Stimulated activated CD8-positive, alpha-beta memory T cell treated with anti-CD3 and anti-CD28 coated beads, Interleukin-2, amount 100 ng/mL, for 48 hours (primary cell): ENCODE measurements around the gene GPR158.
"Not testable (repeated sequence)": the region's sequence is repeated elsewhere in the genome, so short reads cannot be mapped to it uniquely, and the experiment has no call there.

Experiments
- DNase-seq, 2 donors: peaks; one replicate each; pipeline ENCODE4 v3.0.0-alpha.2; 2020; ENCODE audit warnings: low read depth in 2 of 2

Gene GPR158

GRCh38 chr10:25296324-25296723, 121.5 kb downstream of the GPR158 start:
- DNase-seq, result no peak

GRCh38 chr10:25297466-25297865, 122.7 kb downstream of the GPR158 start:
- no peak for DNase-seq

GRCh38 chr10:25300073-25300472, 125.3 kb downstream of the GPR158 start:
- DNase-seq, result no peak

GRCh38 chr10:25304606-25305005, 129.8 kb downstream of the GPR158 start:
- no peak for DNase-seq

- DNase-seq, result no peak
These were observed 131.6 kb downstream of the GPR158 start for GRCh38 chr10:25306386-25306785.

GRCh38 chr10:25308278-25308677, 133.5 kb downstream of the GPR158 start:
- no peak for DNase-seq

GRCh38 chr10:25317596-25318211, 142.9 kb downstream of the GPR158 start:
- DNase-seq, result not testable (repeated sequence)

GRCh38 chr10:25327273-25327672, 152.5 kb downstream of the GPR158 start:
- no peak for DNase-seq

- DNase-seq, result no peak
These were observed 153.6 kb downstream of the GPR158 start for GRCh38 chr10:25328361-25328760.

- not testable (repeated sequence) for DNase-seq
These were observed 154.8 kb downstream of the GPR158 start for GRCh38 chr10:25329587-25329986.

GRCh38 chr10:25334445-25334844, 159.6 kb downstream of the GPR158 start:
- no peak for DNase-seq

GRCh38 chr10:25336330-25336729, 161.5 kb downstream of the GPR158 start:
- no peak for DNase-seq

- no peak for DNase-seq
These were observed 163.5 kb downstream of the GPR158 start for GRCh38 chr10:25338271-25338670.

- no peak for DNase-seq
These were observed 165.2 kb downstream of the GPR158 start for GRCh38 chr10:25339966-25340365.

GRCh38 chr10:25349520-25349919, 174.7 kb downstream of the GPR158 start:
- DNase-seq, result no peak

- DNase-seq, result no peak
These were observed 181.8 kb downstream of the GPR158 start for GRCh38 chr10:25356609-25357008.

GRCh38 chr10:25357269-25357668, 182.5 kb downstream of the GPR158 start:
- no peak for DNase-seq

GRCh38 chr10:25382029-25382810, 207.4 kb downstream of the GPR158 start:
- DNase-seq, result no peak

- not testable (repeated sequence) for DNase-seq
These were observed 208.1 kb downstream of the GPR158 start for GRCh38 chr10:25382901-25383300.

- DNase-seq, result no peak
These were observed 208.9 kb downstream of the GPR158 start for GRCh38 chr10:25383686-25384085.

GRCh38 chr10:25384618-25385017, 209.8 kb downstream of the GPR158 start:
- DNase-seq, result no peak

GRCh38 chr10:25388188-25388861, 213.5 kb downstream of the GPR158 start:
- DNase-seq, result no peak

GRCh38 chr10:25388862-25389206, 214.0 kb downstream of the GPR158 start:
- DNase-seq, result no peak
